Tibial nerve (tissue), 4 donors: Measurements from ENCODE around the gene UBE2G2.

Experiments used
- EP300 ChIP-seq, 2 donors: sonication (generic); formaldehyde crosslinking; IDR thresholded peaks; one replicate each; pipeline ENCODE4 v1.6.1; 2017; ENCODE audit warnings: antibody characterized with exemption in 2 of 2, mild to moderate bottlenecking in 1 of 2
- POLR2A ChIP-seq, 2 donors: fragments of 450-650 bp; IDR thresholded peaks; one replicate each; pipeline ENCODE4 v1.6.1; 2017; ENCODE audit warnings: antibody characterized with exemption in 2 of 2, mild to moderate bottlenecking in 2 of 2, moderate library complexity in 2 of 2
- TF ChIP-seq, protein P1 (sequence below), 5 experiments: fragments of 200-600 bp in 3 of 5; fragments of 450-650 bp in 2 of 5; sonication (generic) in 3 of 5; IDR thresholded peaks; one replicate each; pipeline ENCODE4 v1.5.1; 2016 to 2019; ENCODE audit warnings: antibody characterized with exemption in 5 of 5, mild to moderate bottlenecking in 3 of 5, moderate library complexity in 2 of 5

- no peak for TF ChIP-seq POLR2A (IDR thresholded peaks at IDR 0.05)
- TF ChIP-seq, protein P1, sequence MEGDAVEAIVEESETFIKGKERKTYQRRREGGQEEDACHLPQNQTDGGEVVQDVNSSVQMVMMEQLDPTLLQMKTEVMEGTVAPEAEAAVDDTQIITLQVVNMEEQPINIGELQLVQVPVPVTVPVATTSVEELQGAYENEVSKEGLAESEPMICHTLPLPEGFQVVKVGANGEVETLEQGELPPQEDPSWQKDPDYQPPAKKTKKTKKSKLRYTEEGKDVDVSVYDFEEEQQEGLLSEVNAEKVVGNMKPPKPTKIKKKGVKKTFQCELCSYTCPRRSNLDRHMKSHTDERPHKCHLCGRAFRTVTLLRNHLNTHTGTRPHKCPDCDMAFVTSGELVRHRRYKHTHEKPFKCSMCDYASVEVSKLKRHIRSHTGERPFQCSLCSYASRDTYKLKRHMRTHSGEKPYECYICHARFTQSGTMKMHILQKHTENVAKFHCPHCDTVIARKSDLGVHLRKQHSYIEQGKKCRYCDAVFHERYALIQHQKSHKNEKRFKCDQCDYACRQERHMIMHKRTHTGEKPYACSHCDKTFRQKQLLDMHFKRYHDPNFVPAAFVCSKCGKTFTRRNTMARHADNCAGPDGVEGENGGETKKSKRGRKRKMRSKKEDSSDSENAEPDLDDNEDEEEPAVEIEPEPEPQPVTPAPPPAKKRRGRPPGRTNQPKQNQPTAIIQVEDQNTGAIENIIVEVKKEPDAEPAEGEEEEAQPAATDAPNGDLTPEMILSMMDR (IDR thresholded peaks at IDR 0.05): no peak
- no peak for TF ChIP-seq EP300 (IDR thresholded peaks at IDR 0.05)
Measured at GRCh38 chr21:44730028-44730395, 71.6 kb downstream of the UBE2G2 start.
